ENCODE results near the gene NEK9.

GRCh38 chr14:75040959-75041358, 85.9 kb downstream of the NEK9 start:
- TF ChIP-seq CREB1 (CRISPR knock-in tag; IDR thresholded peaks at IDR 0.05; ENCODE audit: low read depth) = no peak
- TF ChIP-seq CTCF (conservative IDR thresholded peaks at IDR 0.05; ENCODE audit: low read depth in 2 of 2) = no peak
- TF ChIP-seq EZH2 (IDR thresholded peaks at IDR 0.05; ENCODE audit: low read depth, unreplicated experiment) = no peak
- TF ChIP-seq ZNF114 (CRISPR knock-in tag; IDR thresholded peaks at IDR 0.05) = no peak
- TF ChIP-seq REST (IDR thresholded peaks at IDR 0.05; ENCODE audit: unreplicated experiment) = no peak
- TF ChIP-seq EZH2phosphoT487 (IDR thresholded peaks at IDR 0.05; ENCODE audit: unreplicated experiment) = no peak
- TF ChIP-seq POLR2AphosphoS5 (IDR thresholded peaks at IDR 0.05; ENCODE audit: low read depth) = no peak
- TF ChIP-seq JUNB (IDR thresholded peaks at IDR 0.05; ENCODE audit: unreplicated experiment) = no peak
- no peak for TF ChIP-seq ZNF331 (CRISPR knock-in tag; IDR thresholded peaks at IDR 0.05; ENCODE audit: low read depth)
- no peak for TF ChIP-seq NANOG (IDR thresholded peaks at IDR 0.05; ENCODE audit: borderline replicate concordance)
- TF ChIP-seq, protein P1, sequence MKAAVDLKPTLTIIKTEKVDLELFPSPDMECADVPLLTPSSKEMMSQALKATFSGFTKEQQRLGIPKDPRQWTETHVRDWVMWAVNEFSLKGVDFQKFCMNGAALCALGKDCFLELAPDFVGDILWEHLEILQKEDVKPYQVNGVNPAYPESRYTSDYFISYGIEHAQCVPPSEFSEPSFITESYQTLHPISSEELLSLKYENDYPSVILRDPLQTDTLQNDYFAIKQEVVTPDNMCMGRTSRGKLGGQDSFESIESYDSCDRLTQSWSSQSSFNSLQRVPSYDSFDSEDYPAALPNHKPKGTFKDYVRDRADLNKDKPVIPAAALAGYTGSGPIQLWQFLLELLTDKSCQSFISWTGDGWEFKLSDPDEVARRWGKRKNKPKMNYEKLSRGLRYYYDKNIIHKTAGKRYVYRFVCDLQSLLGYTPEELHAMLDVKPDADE (IDR thresholded peaks at IDR 0.05) = no peak
- no peak for TF ChIP-seq STAT1 (IDR thresholded peaks at IDR 0.05; ENCODE audit: unreplicated experiment)
